Kidney (tissue), 14 donors: ENCODE results near the gene NPAS1. TPM values are rescaled to one million over a fixed set of nuclear protein-coding genes. Genes with fewer than 3 reads are reported as not detected.
A peak's percentile ranks its signal among the peaks of the same experiment; 100 is the strongest.

ENCODE experiments used
- DNase-seq, 5 donors: peaks; one replicate each; pipeline ENCODE4 v3.0.0-alpha.2; 2013 to 2020
- FAIRE-seq: peaks from 2 replicates; lab custom pipeline; 2012; peaks lifted over from hg19 to GRCh38; lab: Jason Lieb, UNC
- H3K27ac ChIP-seq, 2 donors: one replicate each; pipeline ENCODE4 v1.7.0; 2013; ENCODE audit warnings: low read depth in 2 of 2, low read length in 2 of 2, inconsistent platforms in 1 of 2
- H3K27me3 ChIP-seq: one replicate; pipeline ENCODE4 v1.7.1; 2013; ENCODE audit warnings: low read length, inconsistent platforms; ENCODE audit not compliant: control insufficient read depth, insufficient read depth
- H3K36me3 ChIP-seq, 3 donors: one replicate each; pipeline versions ENCODE4 v1.7.0 to v1.7.1; 2013; ENCODE audit warnings: low read length in 3 of 3, control low read depth in 1 of 3, inconsistent platforms in 1 of 3; ENCODE audit not compliant: insufficient read depth in 3 of 3, control insufficient read depth in 2 of 3
- H3K4me1 ChIP-seq, 3 donors: one replicate each; pipeline versions ENCODE4 v1.7.0 to v1.7.1; 2013; ENCODE audit warnings: low read length in 3 of 3, inconsistent platforms in 1 of 3, low read depth in 1 of 3; ENCODE audit not compliant: control insufficient read depth in 2 of 3, insufficient read depth in 2 of 3
- H3K4me3 ChIP-seq, 3 donors: one replicate each; pipeline versions ENCODE4 v1.7.0 to v1.8.1; 2013; ENCODE audit warnings: low read length in 3 of 3, control low read depth in 1 of 3, inconsistent platforms in 1 of 3
- H3K9ac ChIP-seq, 3 donors: one replicate each; pipeline versions ENCODE4 v1.7.0 to v1.7.1; 2013; ENCODE audit warnings: low read length in 3 of 3, control low read depth in 1 of 3, inconsistent platforms in 1 of 3
- H3K9me3 ChIP-seq, 3 donors: one replicate each; pipeline versions ENCODE4 v1.7.0 to v1.7.1; 2013; ENCODE audit warnings: low read length in 3 of 3, control low read depth in 1 of 3, inconsistent platforms in 1 of 3; ENCODE audit not compliant: control insufficient read depth in 2 of 3, insufficient read depth in 1 of 3
- CTCF ChIP-seq: IDR thresholded peaks from 3 replicates; pipeline ENCODE4 v1.5.1; 2012; ENCODE audit warnings: mild to moderate bottlenecking, moderate library complexity, borderline replicate concordance; ENCODE audit not compliant: insufficient read depth; ENCODE audit errors: extremely low read depth
- intact Hi-C: fragments of 100-400 bp; cut with DNase I; formaldehyde crosslinking; loops from one replicate; pipeline ENCODE4 v1.11.1; 2022
- polyA plus RNA-seq: library from polyadenylated mRNA; stranded (reverse); fragments of 350-450 nt; fragmentation: Illumina TruSeq; extraction: RNeasy Lipid Tissue Mini Kit (QIAGEN cat#74804); gene quantifications from one replicate; pipeline ENCODE4 v1.2.3, GENCODE V29; 2014; ENCODE audit warnings: low read depth, low replicate concordance; ENCODE audit not compliant: insufficient read depth
- total RNA-seq: library from RNA; stranded (reverse); fragmentation: NEBNext Ultra II Directional; extraction: Animal tissue kit (Norgen Biotek cat#: 25700); gene quantifications from one replicate; pipeline ENCODE4 v1.2.1, GENCODE V29; 2021
- donor health status: control.
- donor health status: control.
- donor health status: control.
- donor health status: control.
- donor health status: control.
- donor health status: DM: yes; HTN: yes; CAD: no.
- donor health status: Normal renal cell carcinoma (clear cell type).

The NPAS1 gene
- total and polyA plus RNA-seq, 2 donors from 2014 or later: 0.38 to 1.7 TPM

DNA sequence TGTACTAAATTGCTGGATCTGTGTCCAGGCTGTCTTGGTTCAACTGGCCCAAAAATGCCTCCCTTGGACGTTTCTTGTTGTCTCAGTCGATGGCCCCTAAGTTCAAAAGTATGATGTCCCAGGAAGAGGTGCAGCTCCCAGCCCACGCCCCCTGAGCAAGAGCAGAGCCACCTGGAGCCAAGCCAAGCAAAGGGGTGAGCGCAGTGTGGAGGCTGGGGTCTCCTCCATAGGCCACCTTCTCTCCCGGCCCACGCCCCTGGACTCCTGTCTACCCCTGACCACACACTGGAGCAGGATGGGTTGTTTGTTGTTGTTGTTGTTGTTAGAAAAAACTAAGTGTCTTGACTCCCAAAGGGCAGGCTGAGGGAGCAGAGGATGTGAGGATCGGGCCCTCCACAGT, 26.0 kb upstream of the NPAS1 start:
- Histone ChIP-seq H3K4me3 (no peak overlapping the region), H3K36me3 (peaks cover 2 to 39% (median 6%) of the 10 kb centered on the region in 3 donors), H3K9me3 (no peaks in the 10 kb centered on the region), H3K4me1 (peaks cover 0 to 18% (median 15%) of the 10 kb centered on the region in 3 donors), H3K27ac (peak overlapping the region in 1 of 2 donors; percentile 63), H3K9ac (peak overlapping the region in 1 of 3 donors; percentile 35), H3K27me3 (no peaks in the 10 kb centered on the region)
- FAIRE-seq (no peak), DNase-seq (no peak)
- TF ChIP-seq CTCF: no peak
- intact Hi-C loops: no loop called here

DNA sequence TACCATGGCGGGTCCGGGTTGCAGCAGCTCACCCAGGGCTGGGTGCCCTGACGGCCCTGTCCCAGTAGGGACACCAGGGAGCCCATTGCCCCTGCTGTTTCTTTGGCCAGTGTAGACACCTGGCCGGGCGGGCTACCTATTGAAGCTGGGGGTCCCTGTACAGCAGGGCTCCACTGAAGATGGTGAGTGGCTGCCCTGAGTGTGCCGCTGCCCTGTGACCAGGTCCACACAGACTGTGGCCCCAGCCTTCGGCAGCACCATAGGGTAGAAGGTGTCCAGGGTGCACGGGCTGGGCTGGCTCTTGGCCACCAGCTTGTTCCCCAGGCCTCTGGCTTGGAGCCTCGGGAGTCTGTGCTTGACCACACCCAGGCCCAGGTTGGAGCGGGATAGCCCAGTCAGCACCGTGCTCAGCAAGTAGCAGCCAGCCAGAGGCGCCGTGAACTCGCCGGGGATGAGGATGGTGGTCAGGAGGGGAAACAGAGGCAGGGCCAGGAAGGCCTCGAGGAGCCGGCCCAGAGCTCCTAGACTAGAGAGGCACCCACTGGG, 25.4 kb upstream of the NPAS1 start:
- Histone ChIP-seq H3K4me1 (peaks cover 0 to 18% (median 15%) of the 10 kb centered on the region in 3 donors), H3K27ac (no peak overlapping the region), H3K36me3 (peaks cover 2 to 36% (median 6%) of the 10 kb centered on the region in 3 donors), H3K27me3 (no peaks in the 10 kb centered on the region), H3K4me3 (no peak overlapping the region), H3K9me3 (no peaks in the 10 kb centered on the region), H3K9ac (no peak overlapping the region)
- DNase-seq (no peak), FAIRE-seq (no peak)
- intact Hi-C loops: no loop called here
- TF ChIP-seq CTCF: no peak

GRCh38 chr19:46995492-46995891, 24.1 kb upstream of the NPAS1 start:
- Histone ChIP-seq H3K9me3 (no peaks in the 10 kb centered on the region), H3K27me3 (no peaks in the 10 kb centered on the region), H3K27ac (no peak overlapping the region), H3K4me1 (peaks cover 0 to 18% (median 13%) of the 10 kb centered on the region in 3 donors), H3K36me3 (peaks cover 0 to 39% (median 11%) of the 10 kb centered on the region in 3 donors), H3K4me3 (no peak overlapping the region), H3K9ac (no peak overlapping the region)
- intact Hi-C loops: no loop called here
- FAIRE-seq (no peak), DNase-seq (no peak)
- no peak for TF ChIP-seq CTCF
